GM12872 (cell line): ENCODE data around the gene ZNF418.

Source experiments
- CTCF ChIP-seq: IDR thresholded peaks from 3 replicates; pipeline ENCODE4 v1.5.1; 2011; ENCODE audit warnings: low read depth, mild to moderate bottlenecking, low read length, moderate library complexity; ENCODE audit not compliant: insufficient read depth

Gene ZNF418

GRCh38 chr19:57949296-57949695, 14.1 kb upstream of the ZNF418 start:
- no peak for TF ChIP-seq CTCF

GRCh38 chr19:57947419-57948134, 12.4 kb upstream of the ZNF418 start, which contains the start of gene ZNF256:
TSS of gene ZNF256 (minus strand) at chr19:57947706. CDS start at chr19:57947474, 232 bp downstream.
- TF ChIP-seq CTCF = peak; percentile 42; the same call in 2 of the 3 replicates

- TF ChIP-seq CTCF = no peak
Observed at GRCh38 chr19:57947088-57947418, 11.9 kb upstream of the ZNF418 start.

- no peak for TF ChIP-seq CTCF
Observed at GRCh38 chr19:57946316-57946715, 11.1 kb upstream of the ZNF418 start.

GRCh38 chr19:57941593-57941992, 6.4 kb upstream of the ZNF418 start:
- TF ChIP-seq CTCF = no peak

- TF ChIP-seq CTCF = no peak
Observed at GRCh38 chr19:57935731-57936130, 529 bp upstream of the ZNF418 start.

- TF ChIP-seq CTCF = no peak
Observed at GRCh38 chr19:57927587-57927986, 7.6 kb downstream of the ZNF418 start.
